MG63 (cell line): ENCODE measurements around the gene SORCS2. TPM values are rescaled to one million over a fixed set of nuclear protein-coding genes. Genes with fewer than 3 reads are reported as not detected.

Source experiments
- DNase-seq: peaks from one replicate; pipeline ENCODE4 v3.0.0-alpha.2; 2020
- H3K27me3 ChIP-seq: fragments of 250-450 bp; sonication (Bioruptor Pico); 2 replicates; pipeline ENCODE4 v1.5.1; 2020; ENCODE audit warnings: mild to moderate bottlenecking, moderate library complexity
- H3K36me3 ChIP-seq: fragments of 250-450 bp; sonication (Bioruptor Pico); 2 replicates; pipeline ENCODE4 v1.5.1; 2020; ENCODE audit warnings: mild to moderate bottlenecking, moderate library complexity
- H3K4me3 ChIP-seq: fragments of 250-450 bp; sonication (Bioruptor Pico); 2 replicates; pipeline ENCODE4 v1.5.1; 2020; ENCODE audit warnings: mild to moderate bottlenecking, moderate library complexity
- H3K9me3 ChIP-seq: fragments of 250-450 bp; sonication (Bioruptor Pico); 2 replicates; pipeline ENCODE4 v1.5.1; 2020; ENCODE audit warnings: mild to moderate bottlenecking, moderate library complexity
- total RNA-seq: library from RNA; depleted of rRNA; stranded (reverse); fragments of >200 nt; shearing (Covaris generic); gene quantifications from 2 replicates; pipeline ENCODE4 v1.2.3, GENCODE V29; 2014; ENCODE audit warnings: low replicate concordance

The SORCS2 gene
- total RNA-seq, 1 experiment from 2014 or later, result 1.5 TPM

DNA sequence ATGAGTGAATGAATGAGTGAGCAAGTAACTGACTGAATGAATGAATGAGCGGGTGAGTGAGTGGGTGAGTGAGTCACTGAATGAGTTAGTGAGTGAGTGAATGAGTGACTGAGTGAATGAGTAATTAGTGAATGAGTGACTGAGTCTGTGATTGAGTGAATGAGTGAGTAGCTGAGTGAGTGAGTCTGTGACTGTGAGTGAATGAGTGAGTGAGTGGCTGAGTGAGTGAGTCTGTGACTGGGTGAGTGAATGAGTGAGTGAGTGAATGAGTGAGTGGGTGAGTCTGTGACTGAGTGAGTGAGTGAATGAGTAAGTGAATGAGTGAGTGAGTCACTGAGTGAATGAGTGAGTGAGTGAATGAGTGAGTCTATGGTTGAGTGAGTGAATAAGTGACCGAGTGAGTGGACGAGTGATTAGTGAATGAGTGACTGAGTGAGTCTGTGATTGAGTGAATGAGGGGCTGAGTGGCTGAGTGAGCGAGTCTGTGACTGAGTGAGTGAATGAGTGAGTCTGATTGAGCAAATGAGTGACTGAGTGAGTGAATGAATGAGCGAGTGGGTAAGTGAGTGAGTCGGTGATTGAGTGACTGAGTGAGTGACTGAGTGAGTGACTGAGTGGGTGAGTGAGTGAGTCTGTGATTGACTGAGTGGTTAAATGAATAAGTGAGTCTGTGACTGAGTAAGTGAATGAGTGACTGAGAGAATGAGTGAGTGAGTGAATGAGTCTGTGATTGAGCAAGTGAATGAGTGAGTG is 465.4 kb downstream of the SORCS2 start:
- no peak overlapping the region for H3K4me3 ChIP-seq
- no peak for DNase-seq
- no peaks in the 10 kb centered on the region for H3K27me3 ChIP-seq
- H3K36me3 ChIP-seq, result no peaks in the 10 kb centered on the region
- H3K9me3 ChIP-seq, result no peaks in the 10 kb centered on the region

DNA sequence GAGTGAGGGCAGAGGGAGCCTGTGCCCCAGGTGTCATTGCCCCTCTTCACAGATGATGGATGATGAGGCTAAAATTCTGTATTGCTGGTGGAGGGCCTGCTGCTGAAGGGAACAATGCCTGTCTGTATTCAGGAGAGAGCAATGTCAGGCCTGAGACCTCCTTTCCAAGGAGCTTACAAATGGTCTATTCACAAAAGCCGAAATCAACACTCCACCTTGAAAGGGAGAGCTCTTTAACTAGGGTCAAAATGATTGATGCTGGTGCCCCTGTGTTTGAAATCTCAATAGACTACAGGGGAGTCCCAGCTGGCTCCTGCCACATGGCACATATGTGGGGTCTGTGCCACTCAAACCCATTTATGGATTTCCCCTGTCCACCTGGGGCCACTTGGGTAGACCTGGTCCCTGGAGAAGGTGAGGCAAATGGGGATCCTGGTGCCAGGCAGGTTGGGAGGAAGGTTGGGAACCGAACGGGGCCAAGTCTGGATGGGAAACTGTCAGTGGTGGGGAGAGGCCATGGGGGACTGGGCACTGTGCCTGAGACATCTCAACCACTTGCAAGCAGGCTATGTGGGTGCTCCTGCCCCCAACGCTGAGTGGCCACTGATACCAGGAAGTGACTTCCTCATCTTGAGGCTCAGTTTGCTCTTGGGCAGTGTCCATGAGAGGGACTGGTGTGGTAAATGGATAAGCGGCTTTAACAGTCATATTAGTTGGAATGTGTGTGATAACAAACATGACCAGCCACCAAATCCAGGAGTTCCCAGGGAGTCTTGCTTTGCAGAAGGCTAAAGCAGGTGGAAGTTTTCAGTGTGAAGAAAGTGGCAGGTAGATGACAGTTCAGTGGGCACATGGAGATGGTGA is 466.2 kb downstream of the SORCS2 start:
- H3K9me3 ChIP-seq, result no peaks in the 10 kb centered on the region
- no peaks in the 10 kb centered on the region for H3K27me3 ChIP-seq
- H3K4me3 ChIP-seq, result no peak overlapping the region
- H3K36me3 ChIP-seq, result no peaks in the 10 kb centered on the region
- no peak for DNase-seq

DNA sequence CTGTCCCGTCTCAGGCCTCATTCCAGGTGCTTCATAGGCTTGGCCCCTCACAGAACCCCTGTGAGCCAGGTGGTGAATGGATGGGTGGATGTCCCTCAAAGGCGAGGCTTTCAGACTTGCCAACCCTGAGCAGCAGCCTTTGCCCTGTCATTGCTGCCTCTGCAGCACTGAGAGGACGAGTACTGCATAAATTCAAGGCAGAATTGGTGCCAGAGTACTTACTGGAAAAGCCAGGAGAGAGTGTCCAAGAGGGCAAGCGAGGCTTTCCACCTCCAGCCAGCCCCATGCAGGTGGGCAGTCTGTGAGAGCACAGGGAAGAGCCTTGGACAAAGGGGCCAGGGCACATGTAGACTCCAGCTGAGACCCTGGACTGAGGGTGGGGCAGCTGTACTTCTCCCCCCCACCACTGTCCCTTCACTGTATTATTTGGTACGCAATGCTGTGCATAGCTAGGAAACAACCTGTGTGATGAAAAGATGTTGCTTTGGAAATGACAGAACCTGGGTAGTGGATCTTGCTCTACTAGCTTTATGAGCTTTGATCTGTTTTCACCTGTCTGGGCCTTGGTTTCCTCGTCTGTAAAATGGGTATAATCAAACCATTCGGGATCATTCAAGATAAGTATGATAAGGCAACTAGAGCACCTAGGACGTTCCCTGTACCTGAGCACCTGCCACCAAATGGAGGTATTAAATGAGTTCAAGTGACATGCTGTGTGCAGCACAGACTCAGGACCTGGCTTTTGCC is 467.3 kb downstream of the SORCS2 start:
- Histone ChIP-seq H3K27me3 (no peaks in the 10 kb centered on the region), H3K4me3 (no peak overlapping the region), H3K9me3 (no peaks in the 10 kb centered on the region), H3K36me3 (no peaks in the 10 kb centered on the region)
- DNase-seq, result no peak

DNA sequence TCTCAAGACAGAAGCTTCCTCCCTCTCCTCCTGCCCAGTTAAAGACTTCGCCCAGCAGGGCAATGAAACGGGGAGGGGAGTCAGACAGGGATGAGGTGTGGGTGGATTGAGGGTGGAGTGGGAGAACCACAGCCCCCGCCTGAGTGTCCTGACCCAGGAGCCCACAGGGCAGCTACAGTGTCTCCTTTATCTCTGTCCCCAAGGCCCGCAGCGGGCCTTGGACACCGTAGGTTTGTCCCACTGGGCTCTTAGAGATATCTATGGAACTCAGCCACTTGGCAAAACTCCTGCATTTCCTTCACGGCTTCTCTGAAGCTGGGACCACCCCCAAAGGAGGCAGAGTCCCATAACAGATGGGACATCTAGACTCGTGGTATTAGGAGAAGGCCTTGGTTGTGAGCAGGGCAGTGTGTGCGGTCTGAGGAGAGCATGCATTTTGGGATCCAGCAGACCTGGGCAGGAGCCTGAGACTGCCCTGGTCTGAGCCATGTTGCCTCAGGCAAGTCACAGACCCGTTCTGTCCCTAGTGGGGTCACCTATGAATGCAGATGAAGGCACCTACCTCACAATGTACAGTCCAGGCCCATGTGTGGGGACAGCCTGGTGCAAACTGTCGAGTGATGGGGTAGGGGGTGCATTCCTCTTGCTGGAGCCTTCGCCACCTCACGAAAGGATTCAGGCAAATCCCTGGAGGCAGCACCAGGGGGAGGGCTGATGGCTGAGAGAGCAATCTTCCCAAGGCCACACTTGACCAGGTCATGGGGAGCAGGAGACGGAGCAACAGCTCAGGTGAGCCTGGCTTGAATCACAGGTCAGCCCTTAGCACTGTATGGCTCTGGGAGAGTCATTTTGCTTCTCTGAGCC is 468.1 kb downstream of the SORCS2 start:
- H3K27me3 ChIP-seq, result no peaks in the 10 kb centered on the region
- H3K36me3 ChIP-seq, result no peaks in the 10 kb centered on the region
- DNase-seq, result no peak
- H3K4me3 ChIP-seq, result no peak overlapping the region
- H3K9me3 ChIP-seq, result no peaks in the 10 kb centered on the region

DNA sequence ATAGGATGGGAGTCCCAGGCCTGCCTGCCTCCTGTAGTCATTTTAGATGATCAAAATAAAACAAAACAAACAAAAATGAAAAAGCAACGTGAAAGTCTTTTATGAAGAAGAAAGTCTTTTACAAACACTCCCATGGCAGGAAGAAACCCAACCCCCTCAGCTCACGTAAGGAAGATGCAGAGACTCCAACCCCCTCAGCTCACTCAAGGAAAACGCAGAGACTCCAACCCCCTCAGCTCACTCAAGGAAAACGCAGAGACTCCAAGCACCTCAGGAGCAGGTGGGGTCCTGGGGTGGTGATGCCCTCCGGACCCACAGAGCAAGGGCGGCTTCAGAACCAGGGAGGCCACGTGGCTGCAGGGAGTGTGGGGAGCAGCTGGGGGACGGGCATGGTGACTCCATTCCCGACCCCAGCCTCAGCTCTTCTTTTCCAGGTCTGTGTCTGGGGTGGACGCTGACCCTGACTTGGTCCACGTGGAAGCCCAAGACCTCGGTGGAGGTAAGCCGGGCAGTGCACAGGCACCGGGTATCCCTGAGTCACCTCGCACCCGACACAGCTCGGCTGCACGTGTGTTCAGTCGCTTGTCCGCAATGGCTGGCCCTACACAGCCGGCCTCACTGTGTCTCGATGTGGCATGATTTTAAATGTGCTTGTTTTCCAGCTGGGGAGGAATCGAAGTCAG is 468.9 kb downstream of the SORCS2 start:
- no peak for DNase-seq
- Histone ChIP-seq H3K27me3 (no peaks in the 10 kb centered on the region), H3K4me3 (no peak overlapping the region), H3K9me3 (no peaks in the 10 kb centered on the region), H3K36me3 (no peaks in the 10 kb centered on the region)

DNA sequence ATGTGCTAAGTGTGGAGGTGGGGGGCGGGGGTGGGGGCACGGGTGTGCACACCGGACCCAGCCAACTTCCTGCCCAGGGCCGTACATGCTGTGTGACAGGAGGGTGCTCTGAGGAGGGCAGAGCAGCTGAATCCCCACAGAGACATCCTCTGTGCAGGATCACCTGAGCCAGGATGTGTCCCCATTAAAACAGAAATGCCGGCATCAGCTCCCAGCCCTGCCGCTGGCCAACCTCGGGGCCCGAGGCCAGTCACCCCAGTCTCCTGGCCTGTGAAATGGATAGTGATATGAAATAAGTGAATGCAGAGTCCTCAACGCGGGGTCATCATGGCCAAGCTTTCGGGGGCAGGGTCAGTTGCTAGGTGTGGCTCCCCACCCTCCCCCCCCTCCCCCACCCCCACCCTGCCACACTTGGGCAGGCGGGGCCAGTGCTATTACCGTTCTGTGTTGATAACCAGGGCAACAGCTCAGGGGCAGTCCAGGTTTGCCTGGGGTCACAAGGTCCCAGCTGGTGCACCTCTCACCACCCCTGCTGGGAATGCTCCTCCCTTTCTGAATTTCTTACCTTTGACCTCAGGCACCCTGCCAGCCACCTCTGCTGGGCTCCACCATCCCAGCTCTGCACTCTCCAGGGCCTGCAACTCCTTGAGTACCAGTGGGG is 469.6 kb downstream of the SORCS2 start:
- Histone ChIP-seq H3K9me3 (no peaks in the 10 kb centered on the region), H3K36me3 (no peaks in the 10 kb centered on the region), H3K27me3 (no peaks in the 10 kb centered on the region), H3K4me3 (no peak overlapping the region)
- no peak for DNase-seq

DNA sequence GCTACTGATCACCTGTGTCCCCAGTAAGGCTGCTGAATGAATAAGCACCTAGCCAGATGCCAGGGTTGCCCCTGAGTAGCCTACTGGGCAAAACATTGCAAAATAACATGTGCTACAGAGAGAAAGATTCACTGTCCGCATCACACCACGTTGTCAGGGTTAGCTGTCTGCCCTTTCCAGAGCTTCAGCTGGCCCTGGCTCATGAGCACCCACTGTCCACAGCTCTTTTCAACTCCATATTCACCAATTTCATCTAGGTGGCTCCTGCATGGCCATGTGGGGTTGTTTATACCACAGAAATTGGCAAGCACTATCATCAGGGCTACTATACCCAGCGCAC is 470.1 kb downstream of the SORCS2 start:
- no peaks in the 10 kb centered on the region for H3K9me3 ChIP-seq
- no peak overlapping the region for H3K4me3 ChIP-seq
- DNase-seq, result no peak
- H3K36me3 ChIP-seq, result no peaks in the 10 kb centered on the region
- H3K27me3 ChIP-seq, result no peaks in the 10 kb centered on the region

DNA sequence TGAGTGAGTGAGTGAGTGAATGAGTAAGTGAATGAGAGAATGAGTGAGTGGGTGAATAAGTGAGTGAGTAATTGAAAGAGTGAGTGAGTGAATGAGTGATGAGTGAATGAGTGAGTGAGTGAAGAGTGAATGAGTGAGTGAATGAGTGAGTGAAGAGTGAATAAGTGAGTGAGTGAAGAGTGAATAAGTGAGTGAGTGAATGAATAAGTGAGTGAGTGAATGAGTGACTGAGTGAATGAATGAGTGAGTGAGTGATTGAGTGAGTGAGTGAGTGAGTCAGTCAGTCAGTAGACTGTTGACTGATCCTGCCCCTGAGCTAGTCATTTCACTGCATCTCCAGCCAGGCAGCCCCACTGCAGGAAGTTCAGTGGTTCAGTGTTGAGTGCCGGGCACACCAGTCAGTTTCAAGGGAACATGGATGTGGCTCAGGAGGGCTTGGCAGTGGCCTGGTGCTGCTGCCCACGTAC is 470.8 kb downstream of the SORCS2 start:
- Histone ChIP-seq H3K4me3 (no peak overlapping the region), H3K9me3 (no peaks in the 10 kb centered on the region), H3K36me3 (no peaks in the 10 kb centered on the region), H3K27me3 (no peaks in the 10 kb centered on the region)
- DNase-seq, result no peak

DNA sequence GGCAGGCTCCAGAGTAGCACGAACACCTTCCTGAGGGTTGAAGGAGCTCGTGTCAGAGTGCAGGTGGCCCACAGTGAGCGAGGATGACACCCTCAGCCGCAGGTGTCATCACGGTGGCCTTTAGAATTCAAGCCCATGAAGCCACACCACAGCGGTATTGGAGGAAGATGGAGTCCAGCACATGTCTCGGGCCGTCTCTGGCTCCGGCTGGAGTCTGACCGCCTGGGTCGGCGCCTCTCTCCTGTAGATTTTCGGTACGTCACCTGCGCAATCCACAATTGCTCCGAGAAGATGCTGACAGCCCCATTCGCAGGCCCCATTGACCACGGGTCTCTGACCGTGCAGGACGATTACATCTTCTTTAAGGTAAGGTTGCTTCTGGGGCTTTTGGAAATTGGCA is 471.8 kb downstream of the SORCS2 start:
- H3K9me3 ChIP-seq, result no peaks in the 10 kb centered on the region
- no peaks in the 10 kb centered on the region for H3K27me3 ChIP-seq
- no peak overlapping the region for H3K4me3 ChIP-seq
- no peak for DNase-seq
- no peaks in the 10 kb centered on the region for H3K36me3 ChIP-seq

DNA sequence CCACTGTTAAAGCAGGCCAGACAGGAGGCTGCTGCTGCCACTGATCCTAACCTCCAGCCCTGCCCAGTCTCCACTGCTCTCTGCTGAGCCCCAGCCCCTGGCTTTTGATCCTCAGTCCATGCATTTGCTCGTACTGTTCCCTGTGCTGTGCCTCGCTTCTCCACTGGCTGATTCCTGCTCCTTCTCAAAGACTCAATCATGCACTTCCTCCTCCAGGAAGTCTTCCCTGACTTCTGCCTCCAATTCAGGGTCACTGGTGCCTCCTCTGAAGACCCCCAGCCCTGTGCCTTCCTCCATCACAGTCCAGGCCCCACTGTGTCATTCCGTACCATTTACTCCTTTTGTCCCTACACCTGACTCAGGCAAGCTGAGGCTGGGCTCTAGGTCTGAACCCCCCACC is 473.0 kb downstream of the SORCS2 start:
- Histone ChIP-seq H3K4me3 (no peak overlapping the region), H3K36me3 (no peaks in the 10 kb centered on the region), H3K27me3 (no peaks in the 10 kb centered on the region), H3K9me3 (no peaks in the 10 kb centered on the region)
- DNase-seq, result no peak

DNA sequence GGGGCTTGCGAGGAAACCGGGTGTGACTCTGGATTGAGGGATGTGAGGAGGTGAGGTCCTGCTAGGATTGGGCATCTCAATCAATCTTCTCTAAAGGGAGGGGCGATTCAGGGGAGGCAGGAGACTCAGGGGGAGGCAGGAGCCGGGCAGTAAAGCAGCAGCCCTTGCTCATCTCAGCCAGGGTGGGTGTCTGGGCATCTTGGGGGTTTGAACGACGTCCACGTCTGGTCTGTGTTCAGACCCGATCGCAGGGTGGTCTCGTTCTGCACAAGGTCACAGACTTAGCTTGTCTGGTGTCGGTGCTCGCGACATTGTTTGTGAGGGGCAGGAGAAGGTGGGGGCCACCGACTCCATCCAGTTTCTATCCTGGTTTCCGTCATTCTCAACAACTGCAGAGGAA is 473.7 kb downstream of the SORCS2 start:
- Histone ChIP-seq H3K9me3 (no peaks in the 10 kb centered on the region), H3K4me3 (no peak overlapping the region), H3K27me3 (no peaks in the 10 kb centered on the region), H3K36me3 (no peaks in the 10 kb centered on the region)
- no peak for DNase-seq

DNA sequence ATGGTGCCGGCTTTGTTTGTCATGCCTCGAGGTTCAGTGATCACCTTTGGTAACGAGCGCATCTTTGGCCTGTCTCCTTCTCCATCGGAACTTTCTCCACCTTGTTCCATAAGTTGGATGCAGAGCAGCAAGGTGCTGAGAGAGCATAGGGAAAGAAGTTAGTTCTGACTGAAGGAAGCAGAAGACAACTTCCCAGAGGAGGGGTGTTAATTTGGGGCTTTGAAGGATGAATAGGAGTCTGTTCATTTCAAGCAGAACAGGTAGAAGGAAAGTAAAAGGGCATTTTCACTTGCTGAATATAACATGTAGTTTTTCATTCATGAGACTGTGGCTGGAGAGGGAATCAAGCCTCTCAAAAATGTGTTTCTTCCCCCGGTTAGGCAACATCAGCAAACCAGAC is 474.4 kb downstream of the SORCS2 start:
- no peaks in the 10 kb centered on the region for H3K27me3 ChIP-seq
- no peak for DNase-seq
- no peak overlapping the region for H3K4me3 ChIP-seq
- H3K36me3 ChIP-seq, result no peaks in the 10 kb centered on the region
- no peaks in the 10 kb centered on the region for H3K9me3 ChIP-seq

DNA sequence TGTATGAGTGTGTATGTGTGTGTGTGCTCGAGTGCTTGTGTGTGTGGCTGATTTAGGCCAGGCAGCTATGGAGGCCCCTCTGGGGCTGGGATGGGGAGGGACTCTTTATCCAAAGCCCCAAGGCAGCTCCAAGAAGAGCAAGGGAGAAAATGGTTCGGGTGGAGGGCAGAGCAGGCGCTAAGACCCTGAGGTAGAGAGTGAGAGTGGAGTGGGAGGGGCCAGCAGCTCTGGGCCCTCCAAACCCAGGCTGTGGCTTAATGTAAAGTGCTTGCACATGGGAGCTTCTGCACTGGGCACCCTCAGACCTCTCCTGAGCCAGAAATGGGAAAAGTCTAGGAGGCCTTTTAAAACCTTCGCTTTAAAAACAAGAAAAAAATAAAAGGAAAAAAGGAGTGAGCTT is 475.9 kb downstream of the SORCS2 start:
- Histone ChIP-seq H3K36me3 (no peaks in the 10 kb centered on the region), H3K9me3 (no peaks in the 10 kb centered on the region), H3K4me3 (no peak overlapping the region), H3K27me3 (no peaks in the 10 kb centered on the region)
- no peak for DNase-seq

DNA sequence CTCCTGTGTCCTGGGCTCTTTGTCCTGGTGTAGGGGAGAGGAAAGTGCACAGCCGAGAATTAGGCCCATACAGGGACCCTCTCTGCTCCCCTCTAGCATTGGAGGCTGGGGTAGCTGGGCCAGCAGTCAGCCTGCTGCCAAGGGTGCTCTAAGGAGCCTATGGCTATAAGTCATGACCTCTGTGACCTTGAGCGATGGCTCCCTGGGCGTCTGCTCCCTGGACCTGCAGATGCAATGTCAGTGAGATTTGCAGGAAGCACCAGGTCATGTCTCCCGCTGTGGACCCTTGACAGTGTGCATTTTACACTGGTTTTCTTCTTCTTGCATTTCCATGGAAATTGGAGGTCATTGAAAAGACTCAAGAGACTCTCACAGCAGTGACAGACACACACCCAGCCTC is 476.5 kb downstream of the SORCS2 start:
- Histone ChIP-seq H3K9me3 (no peaks in the 10 kb centered on the region), H3K27me3 (no peaks in the 10 kb centered on the region), H3K4me3 (no peak overlapping the region), H3K36me3 (no peaks in the 10 kb centered on the region)
- DNase-seq, result no peak

DNA sequence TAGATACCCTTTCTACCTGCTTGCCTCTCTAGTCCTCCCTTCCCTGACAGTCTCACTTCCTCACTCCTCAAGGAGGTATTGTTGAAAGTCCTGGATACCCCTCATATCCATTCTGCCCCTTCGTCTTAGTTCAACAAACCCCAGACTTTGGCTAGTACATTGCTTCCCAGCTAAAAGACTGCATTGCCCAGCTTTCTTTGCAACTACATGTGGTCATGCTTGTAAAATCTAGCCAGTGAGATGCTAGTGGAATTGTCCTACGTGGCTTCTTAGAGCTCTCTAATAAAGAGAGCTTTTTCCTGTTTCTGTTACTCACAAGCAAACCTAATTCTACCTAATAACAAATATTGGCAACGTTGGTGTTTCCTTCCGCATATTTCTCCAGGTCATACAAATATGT is 480.3 kb downstream of the SORCS2 start:
- Histone ChIP-seq H3K4me3 (no peak overlapping the region), H3K36me3 (no peaks in the 10 kb centered on the region), H3K27me3 (no peaks in the 10 kb centered on the region), H3K9me3 (no peaks in the 10 kb centered on the region)
- DNase-seq, result no peak

DNA sequence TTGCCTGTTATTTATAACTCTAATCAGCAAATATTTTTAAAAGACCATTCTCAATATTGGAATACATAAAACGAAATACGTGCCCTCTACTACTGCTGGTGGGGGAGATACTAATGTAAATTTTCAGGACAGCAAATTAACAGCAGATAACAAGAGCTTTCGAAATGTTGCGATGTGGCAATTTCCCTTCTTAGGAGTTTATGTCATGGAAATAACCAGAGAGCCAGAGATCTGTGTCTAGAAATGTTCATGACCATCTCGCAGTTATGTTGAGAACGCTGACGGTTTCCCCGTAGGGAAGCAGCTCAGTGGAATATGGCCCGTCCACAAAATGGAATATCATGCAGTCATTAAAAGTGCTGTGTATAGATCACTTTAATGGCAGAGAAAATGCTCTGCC is 480.8 kb downstream of the SORCS2 start:
- H3K4me3 ChIP-seq, result no peak overlapping the region
- H3K27me3 ChIP-seq, result no peaks in the 10 kb centered on the region
- no peak for DNase-seq
- no peaks in the 10 kb centered on the region for H3K9me3 ChIP-seq
- H3K36me3 ChIP-seq, result no peaks in the 10 kb centered on the region
